Endothelial cell of umbilical vein (primary cell): ENCODE data around the gene TTN. TPM values are rescaled to one million over a fixed set of nuclear protein-coding genes. Genes with fewer than 3 reads are reported as not detected.

Source experiments
- BruUV-seq: library from RNA; stranded (reverse); fragments of 400-500 nt; replicated peaks from 2 replicates; lab custom pipeline; 2021; lab: Mats Ljungman, UMichigan
- CTCF ChIA-PET: fragments of 300-600, 350-600 bp; sonication (Branson Sonifier 250); formaldehyde crosslinking; loops from one replicate; lab custom pipeline; 2021; ENCODE audit warnings: antibody characterized with exemption, inconsistent platforms; lab: Charles Lee
- POLR2A ChIA-PET: fragments of 300-600, 350-600 bp; sonication (Branson Sonifier 250); formaldehyde crosslinking; loops from one replicate; lab custom pipeline; 2021; ENCODE audit warnings: antibody characterized with exemption, inconsistent platforms; lab: Charles Lee
- DNase-seq: peaks from one replicate; pipeline ENCODE4 v3.0.0-alpha.2; 2011; ENCODE audit warnings: low read depth, low spot score
- FAIRE-seq: peaks from 2 replicates; lab custom pipeline; 2011; peaks lifted over from hg19 to GRCh38; lab: Jason Lieb, UNC
- H2AFZ ChIP-seq: 2 replicates; pipeline ENCODE4 v1.6.0; 2012; ENCODE audit warnings: low read depth, low read length, control low read depth, inconsistent platforms
- H3K27ac ChIP-seq: 2 replicates; pipeline ENCODE4 v1.5.1; 2011; ENCODE audit warnings: low read depth, mild to moderate bottlenecking, control low read depth, low read length, moderate library complexity; ENCODE audit not compliant: insufficient read depth
- H3K27me3 ChIP-seq, 2 experiments: 2 replicates each; pipeline versions ENCODE4 v1.6.0 to v1.6.1; 2011; ENCODE audit warnings: low read length in 2 of 2, mixed read lengths in 1 of 2; ENCODE audit not compliant: control insufficient read depth in 2 of 2, insufficient read depth in 2 of 2
- H3K36me3 ChIP-seq, 2 experiments: 2 replicates in 1 of 2; 3 replicates in 1 of 2; pipeline ENCODE4 v1.5.1; 2011; ENCODE audit warnings: low read length in 2 of 2, mild to moderate bottlenecking in 1 of 2, moderate library complexity in 1 of 2; ENCODE audit not compliant: control insufficient read depth in 2 of 2, insufficient read depth in 2 of 2; ENCODE audit errors: extremely low read depth in 1 of 2
- H3K4me1 ChIP-seq: 3 replicates; pipeline ENCODE4 v1.5.1; 2011; ENCODE audit warnings: mild to moderate bottlenecking, low read length; ENCODE audit not compliant: control insufficient read depth, insufficient read depth; ENCODE audit errors: extremely low read depth
- H3K4me2 ChIP-seq: 2 replicates; pipeline ENCODE4 v1.6.1; 2011; ENCODE audit warnings: low read length, control low read depth, mixed read lengths; ENCODE audit not compliant: insufficient read depth
- H3K4me3 ChIP-seq, 3 experiments: fragments of 200-600 bp in 1 of 3; sonication (generic), shearing (Covaris generic) in 1 of 3; replicated peaks in 1 of 3; 2 replicates each; pipeline ENCODE4 v1.5.1; 2011 to 2016; ENCODE audit warnings: control low read depth in 3 of 3, low read length in 3 of 3, mild to moderate bottlenecking in 2 of 3, inconsistent platforms in 1 of 3, low read depth in 1 of 3, moderate library complexity in 1 of 3; ENCODE audit not compliant: insufficient read depth in 1 of 3
- H3K79me2 ChIP-seq: 2 replicates; pipeline ENCODE4 v1.6.0; 2012; ENCODE audit warnings: low read length, inconsistent platforms; ENCODE audit not compliant: control insufficient read depth, insufficient read depth
- H3K9ac ChIP-seq: replicated peaks from 2 replicates; pipeline ENCODE3; 2011; ENCODE audit warnings: low read length, control low read depth; ENCODE audit not compliant: insufficient read depth; ENCODE audit errors: extremely low read depth
- H3K9me1 ChIP-seq: replicated peaks from 3 replicates; pipeline ENCODE4 v1.6.0; 2011; ENCODE audit warnings: mild to moderate bottlenecking, low read length; ENCODE audit not compliant: control insufficient read depth, insufficient read depth; ENCODE audit errors: extremely low read depth
- H3K9me3 ChIP-seq: replicated peaks from 2 replicates; pipeline ENCODE4 v1.5.1; 2012; ENCODE audit warnings: low read length, inconsistent platforms; ENCODE audit not compliant: control insufficient read depth, insufficient read depth
- H4K20me1 ChIP-seq: replicated peaks from 2 replicates; pipeline ENCODE3; 2011; ENCODE audit warnings: mild to moderate bottlenecking, low read length; ENCODE audit not compliant: control insufficient read depth, insufficient read depth; ENCODE audit errors: extremely low read depth
- CTCF ChIP-seq, 2 donors: IDR thresholded peaks; 1 replicate in 1 of 2; 2 replicates in 1 of 2; pipeline ENCODE4 v1.5.1; 2011; ENCODE audit warnings: low read length in 2 of 2, mild to moderate bottlenecking in 2 of 2, moderate library complexity in 2 of 2, control low read depth in 1 of 2, inconsistent platforms in 1 of 2, low read depth in 1 of 2; ENCODE audit not compliant: insufficient read depth in 1 of 2; ENCODE audit errors: extremely low read depth in 1 of 2
- EZH2 ChIP-seq: IDR thresholded peaks from 2 replicates; pipeline ENCODE4 v1.6.1; 2012; ENCODE audit warnings: borderline replicate concordance, low read depth, mild to moderate bottlenecking, moderate library complexity, low read length, inconsistent platforms; ENCODE audit not compliant: severe bottlenecking
- FOS ChIP-seq: IDR thresholded peaks from 2 replicates; pipeline ENCODE4 v1.6.1; 2011; ENCODE audit warnings: mild to moderate bottlenecking, low read length, moderate library complexity, borderline replicate concordance; ENCODE audit not compliant: insufficient read depth
- GATA2 ChIP-seq: IDR thresholded peaks from 2 replicates; pipeline ENCODE4 v1.7.0; 2011; ENCODE audit warnings: low read depth, mild to moderate bottlenecking, moderate library complexity, mixed read lengths, low read length; ENCODE audit not compliant: insufficient read length, insufficient read depth
- JUN ChIP-seq: IDR thresholded peaks from 2 replicates; pipeline ENCODE4 v1.6.1; 2011; ENCODE audit warnings: borderline replicate concordance, low read depth; ENCODE audit not compliant: insufficient read length, insufficient read depth
- MAX ChIP-seq: IDR thresholded peaks from 2 replicates; pipeline ENCODE4 v1.6.1; 2011; ENCODE audit not compliant: insufficient read depth, insufficient read length
- MYC ChIP-seq: IDR thresholded peaks from one replicate; pipeline ENCODE4 v1.6.1; 2011; ENCODE audit warnings: mild to moderate bottlenecking, low read depth, low read length
- POLR2A ChIP-seq: IDR thresholded peaks from 2 replicates; pipeline ENCODE4 v1.6.1; 2012; ENCODE audit warnings: low read depth, mild to moderate bottlenecking, control low read depth, low read length
- POLR2AphosphoS5 ChIP-seq: IDR thresholded peaks from 2 replicates; pipeline ENCODE4 v1.6.1; 2012; ENCODE audit warnings: low read depth, mild to moderate bottlenecking, control low read depth, low read length, moderate library complexity; ENCODE audit not compliant: insufficient read depth
- dilution Hi-C: fragments of 300-500 bp; cut with MboI; formaldehyde crosslinking; loops from one replicate; pipeline ENCODE4 v1.15.0; 2019; ENCODE audit warnings: low sequenced_read_pairs; ENCODE audit not compliant: extremely low pct_ligation_motif_present
- intact Hi-C: fragments of 100-400 bp; cut with micrococcal nuclease; formaldehyde crosslinking; loops from one replicate; pipeline ENCODE4 v1.10.0; 2022
- polyA plus RNA-seq, 4 experiments: library from polyadenylated mRNA; depleted of rRNA in 3 of 4; stranded (reverse) in 3 of 4; unstranded in 1 of 4; fragments of >200 nt; gene quantifications; 2 replicates each; pipeline versions ENCODE4 v1.2.1 to v1.2.3, GENCODE V29; 2011 to 2012; ENCODE audit warnings: missing spikeins in 1 of 4
- total RNA-seq: library from RNA; stranded (reverse); gene quantifications from 2 replicates; pipeline ENCODE4 v1.2.3, GENCODE V29; 2021

TTN gene
- total and polyA plus RNA-seq, 2 donors (not counting 3 experiments of a cell fraction or from before 2014, with no cell fraction given): 0.11 to 0.49 TPM

- dilution Hi-C loops (no loop called here), intact Hi-C loops (no loop called here)
- H3K27me3 ChIP-seq: no peaks in the 10 kb centered on the region
- H3K4me2 ChIP-seq: no peak overlapping the region
- no peaks in the 10 kb centered on the region for H3K4me1 ChIP-seq
- no peaks in the 10 kb centered on the region for H4K20me1 ChIP-seq
- H3K4me3 ChIP-seq: no peak overlapping the region
- H3K9ac ChIP-seq: no peak overlapping the region
- H3K9me3 ChIP-seq: no peaks in the 10 kb centered on the region
- H3K9me1 ChIP-seq: no peaks in the 10 kb centered on the region
- H3K36me3 ChIP-seq: no peaks in the 10 kb centered on the region
- POLR2A ChIA-PET: no interaction called here
- DNase-seq: no peak
- no peak for TF ChIP-seq FOS
- TF ChIP-seq MAX: no peak
- TF ChIP-seq POLR2AphosphoS5: no peak
- TF ChIP-seq EZH2: no peak
- CTCF ChIA-PET: no interaction called here
- no peaks in the 10 kb centered on the region for H3K79me2 ChIP-seq
- H3K27ac ChIP-seq: no peak overlapping the region
- H2AFZ ChIP-seq: no peak overlapping the region
- BruUV-seq: no TSS peak
- FAIRE-seq: no peak
Observed at GRCh38 chr2:178584666-178585065, 222.6 kb downstream of the TTN start.

- H3K4me2 ChIP-seq: no peak overlapping the region
- CTCF ChIA-PET: no interaction called here
- dilution Hi-C loops: no loop called here
- TF ChIP-seq MAX (no peak), POLR2AphosphoS5 (no peak), CTCF (IDR thresholded peaks at IDR 0.05; ENCODE audit: extremely low read depth in 1 of 2, insufficient read depth in 1 of 2, low read depth in 1 of 2, low read length in 2 of 2) (no peak), EZH2 (no peak), FOS (no peak), POLR2A (no peak), JUN (no peak), MYC (no peak), GATA2 (no peak)
- FAIRE-seq (no peak), DNase-seq (no peak)
- H4K20me1 ChIP-seq: no peaks in the 10 kb centered on the region
- H3K36me3 ChIP-seq: no peaks in the 10 kb centered on the region
- H3K4me3 ChIP-seq: no peak overlapping the region
- no peaks in the 10 kb centered on the region for H3K27me3 ChIP-seq
- H3K79me2 ChIP-seq: no peaks in the 10 kb centered on the region
- no peaks in the 10 kb centered on the region for H3K4me1 ChIP-seq
- no peak overlapping the region for H2AFZ ChIP-seq
- H3K27ac ChIP-seq: no peak overlapping the region
- intact Hi-C loops: no loop called here
- H3K9me1 ChIP-seq: no peaks in the 10 kb centered on the region
- POLR2A ChIA-PET: no interaction called here
- no TSS peak for BruUV-seq
- no peak overlapping the region for H3K9ac ChIP-seq
- H3K9me3 ChIP-seq: no peaks in the 10 kb centered on the region
Observed at GRCh38 chr2:178579006-178579405, 228.2 kb downstream of the TTN start.
